ENCODE measurements around the gene GSTO2. TPM values are rescaled to one million over a fixed set of nuclear protein-coding genes. Genes with fewer than 3 reads are reported as not detected.

GSTO2 gene
- total RNA-seq, 1 experiment from 2014 or later, result 1.1 TPM

- DNase-seq, result no peak
Observed at GRCh38 chr10:104311184-104311720, 42.3 kb downstream of the GSTO2 start.

GRCh38 chr10:104314591-104315485, 45.9 kb downstream of the GSTO2 start:
- H3K36me3 Mint-ChIP-seq (ENCODE audit: insufficient read depth, unreplicated experiment), result no peaks in the 10 kb centered on the region
- H3K4me1 Mint-ChIP-seq (ENCODE audit: low read depth, unreplicated experiment), result no peaks in the 10 kb centered on the region
- H3K9me3 Mint-ChIP-seq (ENCODE audit: unreplicated experiment), result no peaks in the 10 kb centered on the region
- Histone ChIP-seq H3K27me3 (replicated peaks; ENCODE audit: control insufficient read depth, insufficient read depth, low read length) (no peaks in the 10 kb centered on the region), H3K4me3 (ENCODE audit: low read depth, low read length) (no peak overlapping the region), H3K9me3 (no peaks in the 10 kb centered on the region), H3K36me3 (ENCODE audit: control insufficient read depth, insufficient read depth, low read length) (no peaks in the 10 kb centered on the region), H3K4me1 (no peaks in the 10 kb centered on the region)
- DNase-seq, result no peak
- ChIA-PET CTCF (interaction anchor here (1.0 to 1.7 kb wide), 2 partner anchors 10 to 39 kb away, joined by 3 to 6 read pairs; partner anchors contain the start of gene CFAP58), POLR2A (no interaction called here)
- H3K27ac Mint-ChIP-seq (ENCODE audit: unreplicated experiment), result no peak overlapping the region
- intact Hi-C loops (cut with micrococcal nuclease; ENCODE audit: unreplicated experiment), result no loop called here
- BruUV-seq (replicated peaks), result no TSS peak
- H3K27me3 Mint-ChIP-seq (ENCODE audit: insufficient read depth, unreplicated experiment), result no peaks in the 10 kb centered on the region
- no peak for TF ChIP-seq CTCF (IDR thresholded peaks at IDR 0.05; ENCODE audit: insufficient read depth in 1 of 2, low read depth in 1 of 2, low read length in 1 of 2, severe bottlenecking in 1 of 2, unreplicated experiment in 1 of 2)
- no peak overlapping the region for H3K4me3 Mint-ChIP-seq (ENCODE audit: unreplicated experiment)

More at GRCh38 chr10:104311184-104311720, 42.3 kb downstream of the GSTO2 start:
- H3K9me3 ChIP-seq, result no peaks in the 10 kb centered on the region
- Mint-ChIP-seq H3K27ac (ENCODE audit: unreplicated experiment) (no peak overlapping the region), H3K27me3 (ENCODE audit: insufficient read depth, unreplicated experiment) (no peaks in the 10 kb centered on the region), H3K4me3 (ENCODE audit: unreplicated experiment) (no peak overlapping the region), H3K9me3 (ENCODE audit: unreplicated experiment) (no peaks in the 10 kb centered on the region), H3K4me1 (ENCODE audit: low read depth, unreplicated experiment) (no peaks in the 10 kb centered on the region), H3K36me3 (ENCODE audit: insufficient read depth, unreplicated experiment) (no peaks in the 10 kb centered on the region)
- intact Hi-C loops (cut with micrococcal nuclease; ENCODE audit: unreplicated experiment), result no loop called here
- CTCF ChIA-PET, result no interaction called here
- no TSS peak for BruUV-seq (replicated peaks)
- H3K4me1 ChIP-seq, result no peaks in the 10 kb centered on the region
- no peak overlapping the region for H3K4me3 ChIP-seq (ENCODE audit: low read depth, low read length)
- no peak for TF ChIP-seq CTCF (IDR thresholded peaks at IDR 0.05; ENCODE audit: insufficient read depth in 1 of 2, low read depth in 1 of 2, low read length in 1 of 2, severe bottlenecking in 1 of 2, unreplicated experiment in 1 of 2)
- POLR2A ChIA-PET, result no interaction called here
- no peaks in the 10 kb centered on the region for H3K27me3 ChIP-seq (replicated peaks; ENCODE audit: control insufficient read depth, insufficient read depth, low read length)
- no peaks in the 10 kb centered on the region for H3K36me3 ChIP-seq (ENCODE audit: control insufficient read depth, insufficient read depth, low read length)

GRCh38 chr10:104315486-104315921, 46.5 kb downstream of the GSTO2 start:
- Histone ChIP-seq H3K36me3 (ENCODE audit: control insufficient read depth, insufficient read depth, low read length) (no peaks in the 10 kb centered on the region), H3K4me1 (no peaks in the 10 kb centered on the region), H3K27me3 (replicated peaks; ENCODE audit: control insufficient read depth, insufficient read depth, low read length) (no peaks in the 10 kb centered on the region), H3K9me3 (no peaks in the 10 kb centered on the region), H3K4me3 (ENCODE audit: low read depth, low read length) (no peak overlapping the region)
- no peaks in the 10 kb centered on the region for H3K36me3 Mint-ChIP-seq (ENCODE audit: insufficient read depth, unreplicated experiment)
- intact Hi-C loops (cut with micrococcal nuclease; ENCODE audit: unreplicated experiment), result no loop called here
- no peak overlapping the region for H3K27ac Mint-ChIP-seq (ENCODE audit: unreplicated experiment)
- no peak for TF ChIP-seq CTCF (IDR thresholded peaks at IDR 0.05; ENCODE audit: insufficient read depth in 1 of 2, low read depth in 1 of 2, low read length in 1 of 2, severe bottlenecking in 1 of 2, unreplicated experiment in 1 of 2)
- BruUV-seq (replicated peaks), result no TSS peak
- H3K4me1 Mint-ChIP-seq (ENCODE audit: low read depth, unreplicated experiment), result no peaks in the 10 kb centered on the region
- DNase-seq, result no peak
- ChIA-PET POLR2A (no interaction called here), CTCF (interaction anchor here (0.5 to 1.7 kb wide), 2 partner anchors 10 to 27 kb away, joined by 3 to 6 read pairs; no protein-coding TSS in a partner anchor)
- H3K9me3 Mint-ChIP-seq (ENCODE audit: unreplicated experiment), result no peaks in the 10 kb centered on the region
- H3K4me3 Mint-ChIP-seq (ENCODE audit: unreplicated experiment), result no peak overlapping the region
- H3K27me3 Mint-ChIP-seq (ENCODE audit: insufficient read depth, unreplicated experiment), result no peaks in the 10 kb centered on the region
